MM.1S (cell line): ENCODE measurements around the gene LYPD5.

Source experiments
- DNase-seq: peaks from one replicate; pipeline ENCODE4 v3.0.0-alpha.2; 2015
- H2AFZ ChIP-seq: fragments of 300-600 bp; sonication (generic); 2 replicates; pipeline ENCODE4 v1.6.0; 2016; ENCODE audit warnings: antibody characterized with exemption, low read length
- H3F3A ChIP-seq: fragments of 300-600 bp; sonication (generic); 2 replicates; pipeline ENCODE4 v1.6.1; 2016; ENCODE audit warnings: mild to moderate bottlenecking, antibody characterized with exemption, low read length, moderate library complexity, mixed read lengths; ENCODE audit not compliant: insufficient read depth
- H3K27ac ChIP-seq: fragments of 300-600 bp; sonication (generic); 2 replicates; pipeline ENCODE4 v1.5.1; 2016; ENCODE audit warnings: mild to moderate bottlenecking, low read length
- H3K27me3 ChIP-seq: fragments of 300-600 bp; sonication (generic); replicated peaks from 2 replicates; pipeline ENCODE4 v1.6.0; 2016; ENCODE audit warnings: low read length; ENCODE audit not compliant: insufficient read depth
- H3K36me3 ChIP-seq: fragments of 300-600 bp; sonication (generic); replicated peaks from 2 replicates; pipeline ENCODE4 v1.6.1; 2016; ENCODE audit warnings: mild to moderate bottlenecking, low read length, mixed read lengths; ENCODE audit not compliant: insufficient read depth
- H3K4me1 ChIP-seq: fragments of 300-600 bp; sonication (generic); 2 replicates; pipeline ENCODE4 v1.6.1; 2016; ENCODE audit warnings: low read length, mixed read lengths
- H3K4me2 ChIP-seq: fragments of 300-600 bp; sonication (generic); 2 replicates; pipeline ENCODE4 v1.6.0; 2016; ENCODE audit warnings: low read depth, low read length
- H3K4me3 ChIP-seq: fragments of 300-600 bp; sonication (generic); 2 replicates; pipeline ENCODE4 v1.5.1; 2016; ENCODE audit warnings: low read length, mixed read lengths
- H3K79me2 ChIP-seq: fragments of 300-600 bp; sonication (generic); 2 replicates; pipeline ENCODE4 v1.6.1; 2016; ENCODE audit warnings: mixed run types, low read length, mixed read lengths
- H3K9ac ChIP-seq: fragments of 300-600 bp; sonication (generic); 2 replicates; pipeline ENCODE4 v1.6.1; 2016; ENCODE audit warnings: low read length, mixed read lengths
- H3K9me2 ChIP-seq: fragments of 300-600 bp; sonication (generic); replicated peaks from 2 replicates; pipeline ENCODE4 v1.6.1; 2016; ENCODE audit warnings: mild to moderate bottlenecking, low read length, mixed read lengths; ENCODE audit not compliant: insufficient read depth
- H3K9me3 ChIP-seq: fragments of 300-600 bp; sonication (generic); replicated peaks from 2 replicates; pipeline ENCODE4 v1.6.1; 2016; ENCODE audit warnings: mild to moderate bottlenecking, low read length, mixed read lengths; ENCODE audit not compliant: insufficient read depth
- H4K20me1 ChIP-seq: fragments of 300-600 bp; sonication (generic); 2 replicates; pipeline ENCODE4 v1.6.1; 2016; ENCODE audit warnings: mild to moderate bottlenecking, low read length, moderate library complexity, mixed read lengths; ENCODE audit not compliant: insufficient read depth
- CTCF ChIP-seq: fragments of 300-600 bp; sonication (generic); IDR thresholded peaks from 2 replicates; pipeline ENCODE4 v1.5.1; 2016; ENCODE audit warnings: antibody characterized with exemption, low read length, mixed read lengths
- EZH2 ChIP-seq: fragments of 300-600 bp; sonication (generic); optimal IDR thresholded peaks from 2 replicates; pipeline ENCODE3; 2017; ENCODE audit warnings: low read depth, mild to moderate bottlenecking, antibody characterized with exemption, low read length, mixed read lengths
- EZH2phosphoT487 ChIP-seq: fragments of 300-600 bp; sonication (generic); IDR thresholded peaks from 2 replicates; pipeline ENCODE4 v1.6.1; 2018; ENCODE audit warnings: antibody characterized with exemption, low read length

LYPD5 gene

GRCh38 chr19:43762814-43763213, 39.4 kb downstream of the LYPD5 start:
- H2AFZ ChIP-seq = no peak overlapping the region
- no peak overlapping the region for H3K9ac ChIP-seq
- no peaks in the 10 kb centered on the region for H3K36me3 ChIP-seq
- no peaks in the 10 kb centered on the region for H3K9me3 ChIP-seq
- H3F3A ChIP-seq = peaks cover 25% of the 10 kb centered on the region
- H3K79me2 ChIP-seq = no peaks in the 10 kb centered on the region
- no peak for DNase-seq
- H3K9me2 ChIP-seq = no peaks in the 10 kb centered on the region
- H3K4me3 ChIP-seq = no peak overlapping the region
- H3K27me3 ChIP-seq = no peaks in the 10 kb centered on the region
- no peak overlapping the region for H3K4me2 ChIP-seq
- no peaks in the 10 kb centered on the region for H4K20me1 ChIP-seq
- no peak for TF ChIP-seq CTCF
- TF ChIP-seq EZH2phosphoT487 = no peak
- no peak for TF ChIP-seq EZH2
- H3K27ac ChIP-seq = no peak overlapping the region
- H3K4me1 ChIP-seq = peaks cover 38% of the 10 kb centered on the region

GRCh38 chr19:43760941-43761340, 41.3 kb downstream of the LYPD5 start:
- no peak overlapping the region for H3K9ac ChIP-seq

GRCh38 chr19:43759515-43759914, 42.7 kb downstream of the LYPD5 start:
- peaks cover 27% of the 10 kb centered on the region for H3K4me1 ChIP-seq
- H2AFZ ChIP-seq = no peak overlapping the region
- no peaks in the 10 kb centered on the region for H4K20me1 ChIP-seq
- H3K9ac ChIP-seq = no peak overlapping the region
- H3K9me2 ChIP-seq = no peaks in the 10 kb centered on the region
- H3K27me3 ChIP-seq = no peaks in the 10 kb centered on the region
- H3F3A ChIP-seq = peaks cover 28% of the 10 kb centered on the region
- no peak overlapping the region for H3K4me2 ChIP-seq
- H3K27ac ChIP-seq = no peak overlapping the region
- H3K79me2 ChIP-seq = peaks cover 14% of the 10 kb centered on the region
- TF ChIP-seq CTCF (no peak), EZH2 (no peak), EZH2phosphoT487 (no peak)
- no peaks in the 10 kb centered on the region for H3K9me3 ChIP-seq
- no peak for DNase-seq
- no peaks in the 10 kb centered on the region for H3K36me3 ChIP-seq
- H3K4me3 ChIP-seq = no peak overlapping the region

More at GRCh38 chr19:43760941-43761340, 41.3 kb downstream of the LYPD5 start:
- H3K79me2 ChIP-seq = peaks cover 5% of the 10 kb centered on the region; the same call in 1 of the 2 replicates
- no peaks in the 10 kb centered on the region for H4K20me1 ChIP-seq
- no peak overlapping the region for H2AFZ ChIP-seq
- H3K4me3 ChIP-seq = no peak overlapping the region
- H3K9me2 ChIP-seq = no peaks in the 10 kb centered on the region
- H3K27me3 ChIP-seq = no peaks in the 10 kb centered on the region
- no peak for TF ChIP-seq EZH2
- TF ChIP-seq EZH2phosphoT487 = no peak
- TF ChIP-seq CTCF = no peak
- H3K27ac ChIP-seq = no peak overlapping the region
- no peak overlapping the region for H3K4me2 ChIP-seq
- H3F3A ChIP-seq = peaks cover 36% of the 10 kb centered on the region
- no peak for DNase-seq
- H3K4me1 ChIP-seq = peaks cover 41% of the 10 kb centered on the region
- H3K36me3 ChIP-seq = no peaks in the 10 kb centered on the region
- H3K9me3 ChIP-seq = no peaks in the 10 kb centered on the region
